Measurements from ENCODE around the gene RAB34.
"Not testable (repeated sequence)": the region's sequence is repeated elsewhere in the genome, so short reads cannot be mapped to it uniquely, and the experiment has no call there.

Gene RAB34

DNA sequence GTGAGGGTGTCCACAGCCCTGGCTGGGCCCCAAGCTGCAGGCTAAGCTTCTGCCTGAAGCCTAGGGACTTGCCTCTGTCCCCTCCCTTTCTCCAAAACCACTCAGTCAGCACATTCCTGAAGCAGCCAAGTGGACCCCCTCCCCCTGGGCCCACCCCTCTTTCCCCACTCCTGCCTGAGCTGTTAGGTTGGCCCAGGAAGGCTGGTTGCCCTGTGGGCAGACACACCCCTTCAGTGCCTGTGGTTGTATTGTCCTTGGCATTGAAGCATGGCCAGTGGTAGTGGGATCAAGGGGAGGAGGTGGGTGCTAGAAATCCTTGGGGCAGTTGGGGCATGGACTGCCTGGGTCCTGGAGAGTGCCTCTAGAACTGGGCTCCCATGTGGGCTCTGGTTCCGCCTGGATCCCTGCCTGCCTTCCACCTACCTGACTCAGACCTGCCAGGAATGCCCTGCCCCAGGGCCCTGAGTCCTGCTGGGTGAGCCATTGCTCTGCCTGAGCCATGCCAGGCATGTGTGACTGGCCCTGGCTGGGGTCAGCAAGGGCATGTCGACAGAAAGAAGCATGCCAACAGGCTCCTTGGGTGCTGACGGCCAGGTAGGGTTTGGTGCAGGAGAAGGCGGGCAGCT is 28.2 kb upstream of the RAB34 start:
- no peak for DNase-seq (ENCODE audit: low read depth)

DNA sequence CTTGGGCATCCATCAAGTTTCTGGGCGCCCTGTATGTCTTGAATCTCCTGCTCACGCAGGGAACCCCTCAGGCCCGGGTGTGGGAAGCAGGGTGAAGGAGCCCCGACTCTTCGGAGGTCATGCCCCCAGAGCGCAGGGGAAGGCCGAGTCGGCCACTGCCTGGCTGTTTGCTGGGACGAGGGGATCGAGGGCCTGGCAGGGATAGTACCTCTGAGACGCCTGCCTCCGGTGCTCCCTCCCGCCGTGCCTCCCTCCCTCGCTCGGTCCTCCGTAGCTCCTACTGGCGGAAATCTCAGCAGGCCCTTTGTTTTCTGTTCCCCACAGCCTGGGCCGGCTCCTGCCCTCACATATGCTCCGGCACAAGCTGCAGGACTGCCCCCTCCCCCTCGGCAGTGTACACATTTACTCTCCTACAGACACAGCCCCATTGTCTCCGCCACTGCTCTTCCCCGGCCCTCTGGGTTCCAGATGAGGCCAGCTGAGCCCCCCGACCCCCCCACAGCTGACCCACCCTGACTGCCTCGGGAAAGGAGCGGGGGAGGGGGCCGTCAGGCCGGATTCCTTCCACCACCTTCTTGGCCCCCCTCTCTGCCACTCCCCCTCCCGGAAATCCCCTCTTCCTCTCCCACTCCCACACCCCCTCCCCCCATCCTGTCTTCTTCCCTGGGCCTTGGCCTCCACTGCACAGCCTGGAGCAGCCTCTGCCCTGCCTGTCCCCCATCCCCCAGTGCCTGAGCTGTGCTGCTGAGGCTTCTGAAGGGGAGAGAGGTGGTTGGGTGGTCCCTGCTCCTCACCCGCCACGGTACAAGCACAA is 27.5 kb upstream of the RAB34 start:
- no peak for DNase-seq (ENCODE audit: low read depth)

DNA sequence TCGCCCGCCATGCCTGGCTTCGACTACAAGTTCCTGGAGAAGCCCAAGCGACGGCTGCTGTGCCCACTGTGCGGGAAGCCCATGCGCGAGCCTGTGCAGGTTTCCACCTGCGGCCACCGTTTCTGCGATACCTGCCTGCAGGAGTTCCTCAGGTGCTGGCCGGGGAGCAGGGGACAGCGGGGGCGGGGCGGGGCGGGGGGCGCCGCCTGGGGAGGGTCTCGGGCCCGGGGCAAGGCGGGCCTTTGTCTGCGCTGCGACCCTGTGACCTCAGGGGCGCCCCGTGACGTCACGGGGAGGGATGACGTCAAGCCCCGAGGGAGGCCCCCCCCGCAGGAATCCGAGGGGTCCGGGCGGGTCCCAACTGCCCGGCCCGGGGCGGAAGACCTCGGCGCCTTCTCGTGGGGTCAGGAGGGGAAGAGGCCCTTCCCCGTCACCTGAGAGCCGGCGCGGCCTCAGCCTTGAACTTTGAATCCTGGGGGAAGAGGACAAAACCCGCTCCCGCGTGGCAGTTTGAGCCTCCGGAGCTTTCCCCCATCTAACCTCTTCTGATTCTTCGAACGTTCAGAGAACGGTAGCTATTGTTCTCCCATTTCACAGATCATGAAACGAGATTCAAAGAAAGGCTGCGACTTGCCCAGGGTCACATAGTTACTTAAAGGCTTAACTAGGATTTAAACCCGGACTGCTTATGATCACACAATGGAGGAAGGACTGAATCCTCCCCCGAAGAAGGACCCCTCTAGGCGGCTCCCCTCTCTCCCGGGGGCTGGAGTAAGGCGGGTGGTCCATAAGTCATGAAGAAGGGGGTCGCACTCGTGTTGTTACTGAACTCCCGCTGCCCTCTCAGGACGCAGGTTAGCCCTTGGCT is 26.7 kb upstream of the RAB34 start:
- peak; percentile 62 for DNase-seq (ENCODE audit: low read depth)

DNA sequence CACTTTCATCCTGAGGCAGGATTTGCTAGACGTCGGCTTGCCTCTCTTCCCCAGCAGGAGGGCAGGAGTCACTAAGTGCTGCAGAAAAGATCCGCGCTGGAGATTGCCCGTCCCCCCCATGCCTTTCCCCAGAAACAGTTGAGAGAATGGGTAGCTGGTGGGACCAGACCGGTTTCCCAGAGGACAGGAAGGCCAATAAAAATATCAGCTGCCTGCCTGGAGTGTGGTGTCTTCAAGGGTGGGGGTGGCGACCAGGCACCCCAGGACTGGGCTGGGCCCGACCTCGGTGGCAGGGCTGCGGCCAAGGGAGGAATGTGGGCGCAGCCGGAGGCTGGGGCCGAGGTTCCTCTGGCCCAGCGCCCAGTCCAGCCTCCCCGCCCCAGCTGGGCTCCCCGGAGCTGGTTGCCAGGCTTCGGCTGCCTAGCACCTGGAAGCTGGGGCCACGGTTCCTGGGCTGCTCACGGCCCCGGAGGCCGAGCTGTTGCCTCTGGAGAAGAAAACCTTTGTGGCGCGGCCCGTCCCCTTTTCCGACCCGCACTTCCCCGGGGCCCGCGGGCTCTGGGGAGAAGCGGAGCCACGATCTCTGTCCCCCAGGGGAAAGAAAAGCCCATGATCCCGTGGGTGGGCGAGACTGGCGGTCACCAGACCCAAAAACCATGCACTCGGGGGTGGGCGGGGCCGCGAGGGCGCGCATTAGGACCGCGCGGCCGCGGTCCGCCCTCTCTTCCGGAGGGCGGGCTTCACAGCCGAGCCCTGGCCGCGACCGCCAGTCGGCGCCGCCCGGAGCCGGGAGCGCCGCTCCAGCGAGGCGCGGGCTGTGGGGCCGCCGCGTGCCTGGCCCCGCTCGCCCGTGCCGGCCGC is 25.8 kb upstream of the RAB34 start, which contains the start of gene TRAF4:
Gene TRAF4 (plus strand): TSS at position 769 of the 861 bp plus-strand sequence. CDS start 102 bp downstream, outside the sequence.
- DNase-seq (ENCODE audit: low read depth) = peak; percentile 70

DNA sequence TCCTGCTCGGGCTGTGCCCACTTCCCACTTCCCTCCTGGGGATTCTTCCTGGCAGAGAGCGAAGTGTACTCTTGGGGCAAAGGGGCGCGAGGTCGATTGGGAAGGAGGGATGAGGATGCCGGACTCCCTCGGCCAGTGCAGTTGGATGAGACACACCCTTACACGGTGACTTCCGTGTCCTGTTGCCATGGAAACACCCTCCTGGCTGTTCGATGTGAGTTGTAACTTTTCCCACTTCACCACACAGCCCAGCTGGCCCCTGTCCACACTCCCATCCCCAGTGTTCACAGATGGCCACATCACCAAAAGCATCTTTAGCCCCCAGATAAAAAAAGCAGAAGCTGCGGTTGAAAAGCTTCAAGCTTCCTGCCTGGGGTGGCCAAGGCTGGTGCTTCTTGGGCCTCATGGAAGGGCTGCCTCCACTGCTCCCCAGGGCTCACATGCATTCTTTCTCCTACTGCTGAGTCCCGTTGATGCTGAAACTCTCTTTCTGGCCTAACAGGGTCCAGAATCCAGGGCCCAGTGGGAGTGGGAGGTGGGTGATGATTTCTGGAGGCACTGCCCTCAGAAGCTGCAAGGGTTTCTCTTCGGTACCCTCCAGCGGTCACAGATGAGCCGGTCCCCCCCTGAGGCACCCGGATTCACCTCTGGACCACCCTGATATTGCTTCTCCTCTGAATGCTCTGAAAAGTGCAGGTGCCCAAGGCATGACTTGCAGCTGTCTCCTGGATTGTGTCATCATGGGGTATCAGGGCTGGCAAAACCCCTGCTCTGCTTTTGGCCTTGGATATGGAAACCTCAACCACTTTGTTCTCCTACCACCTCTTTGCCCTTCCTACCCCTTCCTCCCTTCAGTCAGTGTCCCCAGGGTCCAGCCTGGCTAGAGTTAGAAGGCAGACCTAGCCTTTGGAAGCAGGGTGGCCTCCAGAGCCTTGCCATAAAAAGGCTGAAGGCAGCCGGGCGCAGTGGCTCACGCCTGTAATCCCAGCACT is 24.0 kb upstream of the RAB34 start:
- DNase-seq (ENCODE audit: low read depth) = no peak

DNA sequence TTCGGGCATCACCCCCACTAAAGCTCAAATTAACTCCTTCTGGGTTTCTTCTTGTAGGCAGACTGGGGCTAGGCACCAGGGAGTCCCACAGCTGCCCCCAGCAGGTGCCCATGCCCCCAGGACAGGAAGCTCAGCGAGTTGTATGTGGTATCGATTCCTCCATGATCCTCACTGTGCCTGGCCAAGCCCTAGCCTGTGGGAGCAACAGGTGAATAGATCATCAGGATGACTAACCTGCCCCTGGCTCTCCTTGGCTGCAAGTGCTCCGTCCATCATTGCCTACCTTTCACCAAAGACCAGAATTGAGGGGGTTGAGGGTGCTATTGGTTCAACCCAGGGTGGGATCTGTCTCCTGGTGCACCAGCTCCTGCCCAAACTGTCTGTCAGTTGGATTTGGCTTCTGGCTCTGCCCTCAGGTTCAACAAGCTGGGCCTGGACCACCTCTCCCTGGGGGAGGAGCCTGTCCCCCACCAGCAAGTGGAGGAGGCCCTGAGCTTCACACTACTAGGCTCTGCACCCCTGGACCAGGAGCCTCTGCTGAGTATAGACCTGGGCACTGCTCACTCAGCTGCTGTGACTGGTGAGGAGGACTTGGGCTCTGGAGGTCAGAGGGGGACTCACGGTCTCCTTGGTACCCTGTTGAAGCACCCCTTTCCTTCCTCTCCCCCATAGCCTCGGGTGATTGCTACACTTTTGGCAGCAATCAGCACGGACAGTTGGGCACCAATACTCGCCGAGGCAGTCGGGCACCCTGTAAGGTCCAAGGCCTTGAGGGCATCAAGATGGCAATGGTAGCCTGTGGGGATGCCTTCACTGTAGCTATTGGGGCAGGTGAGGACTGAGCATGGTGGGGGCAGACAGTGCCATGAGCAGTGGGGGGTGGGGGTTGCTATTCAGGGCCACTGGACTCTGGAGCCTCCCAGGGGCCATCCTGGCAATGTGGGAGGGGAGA is 23.0 kb upstream of the RAB34 start:
- no peak for DNase-seq (ENCODE audit: low read depth)

DNA sequence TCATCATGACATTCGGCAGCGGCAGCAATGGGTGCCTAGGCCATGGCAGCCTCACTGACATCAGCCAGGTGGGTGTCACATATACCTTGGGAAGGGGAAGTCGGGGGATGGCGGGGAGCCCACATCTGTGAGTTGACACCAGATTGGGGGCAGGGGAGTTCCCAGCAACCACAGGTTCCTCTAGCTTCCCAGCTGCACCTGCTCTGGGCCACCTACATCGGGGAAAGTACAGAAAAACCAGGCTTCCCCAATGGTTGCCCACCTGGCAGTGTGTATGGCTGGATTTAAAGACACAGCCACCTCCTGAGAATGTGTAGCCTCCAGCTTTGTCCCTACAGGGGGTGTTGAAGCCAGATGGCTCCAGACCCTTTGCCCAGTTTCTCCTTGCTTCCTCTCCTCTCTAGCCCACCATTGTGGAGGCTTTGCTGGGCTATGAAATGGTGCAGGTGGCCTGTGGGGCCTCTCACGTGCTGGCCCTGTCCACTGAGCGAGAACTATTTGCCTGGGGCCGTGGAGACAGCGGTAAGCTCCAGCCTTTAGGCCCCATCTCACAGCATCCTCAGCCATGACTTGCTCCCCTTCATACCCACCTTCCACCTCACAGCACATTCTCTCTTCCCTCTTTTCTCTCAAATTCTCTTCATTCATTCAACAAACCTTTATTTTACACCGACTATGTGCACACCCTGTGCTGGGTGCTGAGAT is 21.2 kb upstream of the RAB34 start:
- no peak for DNase-seq (ENCODE audit: low read depth)

DNA sequence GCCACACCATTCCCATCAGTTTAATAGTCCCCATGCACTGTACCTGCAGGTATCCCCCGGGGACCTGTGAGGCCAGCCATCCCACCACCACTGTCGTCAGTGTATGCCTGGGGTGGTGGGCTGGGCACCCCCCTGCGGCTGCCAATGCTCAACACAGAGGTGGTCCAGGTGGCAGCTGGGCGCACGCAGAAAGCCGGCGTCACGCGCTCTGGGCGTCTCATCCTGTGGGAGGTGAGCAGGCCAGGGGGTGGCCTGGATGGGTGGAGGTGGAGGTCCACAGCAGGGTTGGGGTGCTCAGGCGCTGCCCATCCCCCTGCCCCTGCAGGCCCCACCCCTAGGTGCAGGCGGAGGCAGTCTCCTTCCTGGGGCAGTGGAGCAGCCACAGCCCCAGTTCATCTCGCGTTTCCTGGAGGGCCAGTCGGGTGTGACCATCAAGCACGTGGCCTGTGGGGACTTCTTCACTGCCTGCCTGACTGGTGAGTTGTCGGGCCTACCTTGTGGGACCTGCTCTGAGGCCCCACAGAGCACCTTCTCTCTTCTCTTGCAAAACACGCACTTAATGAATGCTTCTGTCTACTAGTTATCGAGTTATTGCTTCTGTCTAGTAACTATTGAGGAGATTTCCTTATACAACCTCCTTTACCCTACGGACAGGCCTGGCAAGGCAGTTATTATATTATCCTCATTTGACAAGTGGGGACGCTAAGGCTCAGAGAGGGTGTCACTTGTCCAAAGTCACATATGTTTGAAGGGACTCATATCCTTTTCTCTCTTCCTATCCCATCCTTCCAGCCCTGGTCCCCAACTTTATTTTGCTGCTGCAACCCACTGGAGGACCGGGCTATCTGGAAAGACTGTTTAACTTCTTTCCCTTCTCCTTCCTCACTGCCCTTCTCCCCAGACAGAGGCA is 20.4 kb upstream of the RAB34 start:
- no peak for DNase-seq (ENCODE audit: low read depth)

DNA sequence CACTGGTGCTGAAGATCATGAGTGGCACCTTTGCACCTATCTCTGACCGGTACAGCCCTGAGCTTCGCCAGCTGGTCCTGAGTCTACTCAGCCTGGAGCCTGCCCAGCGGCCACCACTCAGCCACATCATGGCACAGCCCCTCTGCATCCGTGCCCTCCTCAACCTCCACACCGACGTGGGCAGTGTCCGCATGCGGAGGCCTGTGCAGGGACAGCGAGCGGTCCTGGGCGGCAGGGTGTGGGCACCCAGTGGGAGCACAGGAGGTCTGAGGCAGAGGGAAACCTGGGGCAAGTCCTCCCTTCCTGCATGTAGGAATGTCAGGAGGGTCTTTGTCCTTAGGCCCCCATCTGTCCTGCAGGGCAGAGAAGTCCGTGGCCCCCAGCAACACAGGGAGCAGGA is 19.6 kb upstream of the RAB34 start:
- DNase-seq (ENCODE audit: low read depth) = no peak

DNA sequence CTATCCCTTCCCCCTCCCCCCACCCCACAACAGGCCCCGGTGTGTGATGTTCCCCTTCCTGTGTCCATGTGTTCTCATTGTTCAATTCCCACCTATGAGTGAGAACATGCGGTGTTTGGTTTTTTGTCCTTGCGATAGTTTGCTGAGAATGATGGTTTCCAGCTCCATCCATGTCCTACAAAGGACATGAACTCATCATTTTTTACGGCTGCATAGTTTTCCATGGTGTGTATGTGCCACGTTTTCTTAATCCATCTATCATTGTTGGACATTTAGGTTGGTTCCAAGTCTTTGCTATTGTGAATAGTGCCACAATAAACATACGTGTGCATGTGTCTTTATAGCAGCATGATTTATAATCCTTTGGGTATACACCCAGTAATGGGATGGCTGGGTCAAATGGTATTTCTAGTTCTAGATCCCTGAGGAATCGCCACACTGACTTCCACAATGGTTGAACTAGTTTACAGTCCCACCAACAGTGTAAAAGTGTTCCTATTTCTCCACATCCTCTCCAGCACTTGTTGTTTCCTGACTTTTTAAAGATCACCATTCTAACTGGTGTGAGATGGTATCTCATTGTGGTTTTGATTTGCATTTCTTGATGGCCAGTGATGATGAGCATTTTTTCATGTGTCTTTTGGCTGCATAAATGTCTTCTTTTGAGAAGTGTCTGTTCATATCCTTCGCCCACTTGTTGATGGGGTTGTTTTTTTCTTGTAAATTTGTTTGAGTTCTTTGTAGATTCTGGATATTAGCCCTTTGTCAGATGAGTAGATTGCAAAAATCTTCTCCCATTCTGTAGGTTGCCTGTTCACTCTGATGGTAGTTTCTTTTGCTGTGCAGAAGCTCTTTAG is 18.5 kb upstream of the RAB34 start:
- DNase-seq (ENCODE audit: low read depth) = not testable (repeated sequence)

DNA sequence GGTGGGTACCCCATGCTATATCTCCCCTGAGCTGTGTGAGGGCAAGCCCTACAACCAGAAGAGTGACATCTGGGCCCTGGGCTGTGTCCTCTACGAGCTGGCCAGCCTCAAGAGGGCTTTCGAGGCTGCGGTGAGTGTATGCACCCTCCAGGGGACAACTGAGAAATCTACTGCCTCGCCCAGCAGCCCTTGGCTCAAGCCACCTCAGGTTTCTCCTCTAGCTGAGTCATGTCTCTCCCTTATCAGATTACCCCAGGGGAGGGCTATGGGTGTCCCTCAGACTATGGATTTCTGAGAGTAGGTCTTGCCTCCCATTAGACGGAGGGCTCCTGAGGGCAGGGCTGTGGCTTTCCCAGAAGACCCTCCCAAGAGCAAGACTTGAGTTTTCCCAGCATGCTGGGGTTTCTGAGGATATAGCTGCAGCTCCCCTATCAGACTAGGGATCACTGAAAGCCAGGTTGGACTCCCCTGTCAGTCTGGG is 17.6 kb upstream of the RAB34 start:
- DNase-seq (ENCODE audit: low read depth) = no peak

DNA sequence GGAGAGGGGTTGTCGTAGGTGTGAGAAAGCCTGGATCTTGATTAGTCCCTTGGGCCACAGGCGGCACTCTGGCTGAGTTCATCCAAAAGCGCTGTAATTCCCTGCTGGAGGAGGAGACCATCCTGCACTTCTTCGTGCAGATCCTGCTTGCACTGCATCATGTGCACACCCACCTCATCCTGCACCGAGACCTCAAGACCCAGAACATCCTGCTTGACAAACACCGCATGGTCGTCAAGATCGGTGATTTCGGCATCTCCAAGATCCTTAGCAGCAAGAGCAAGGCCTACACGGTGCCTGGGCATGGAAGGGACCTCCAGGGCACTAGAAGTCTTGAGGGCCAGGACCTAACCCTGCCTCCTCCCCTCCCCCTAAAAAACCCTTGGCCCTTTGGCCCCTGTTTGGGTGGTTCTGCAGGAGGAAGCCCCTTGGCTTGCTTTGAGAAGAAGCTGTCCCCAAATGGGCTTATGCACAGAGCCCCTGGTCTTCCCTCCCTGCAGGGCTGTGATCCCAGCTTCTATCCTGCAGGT is 17.1 kb upstream of the RAB34 start:
- DNase-seq (ENCODE audit: low read depth) = no peak

DNA sequence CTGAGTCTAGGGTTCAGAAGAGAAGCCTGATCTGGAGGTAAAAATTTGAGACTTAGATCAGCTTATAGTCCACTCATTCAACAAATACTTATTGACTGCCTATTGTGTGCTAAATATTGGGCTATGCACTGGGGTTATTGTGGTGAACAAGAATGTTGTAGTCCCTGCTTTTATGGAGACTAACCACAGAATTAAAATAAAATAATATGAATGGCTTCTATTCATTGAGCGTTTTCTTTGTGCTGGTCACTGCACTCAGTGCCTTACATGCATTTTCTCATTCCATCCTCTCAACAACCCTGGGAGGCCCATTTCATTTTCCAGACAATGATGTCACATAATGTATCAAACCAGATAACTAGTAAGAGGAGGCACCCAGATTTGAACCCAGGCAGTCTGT is 15.7 kb upstream of the RAB34 start:
- no peak for DNase-seq (ENCODE audit: low read depth)

DNA sequence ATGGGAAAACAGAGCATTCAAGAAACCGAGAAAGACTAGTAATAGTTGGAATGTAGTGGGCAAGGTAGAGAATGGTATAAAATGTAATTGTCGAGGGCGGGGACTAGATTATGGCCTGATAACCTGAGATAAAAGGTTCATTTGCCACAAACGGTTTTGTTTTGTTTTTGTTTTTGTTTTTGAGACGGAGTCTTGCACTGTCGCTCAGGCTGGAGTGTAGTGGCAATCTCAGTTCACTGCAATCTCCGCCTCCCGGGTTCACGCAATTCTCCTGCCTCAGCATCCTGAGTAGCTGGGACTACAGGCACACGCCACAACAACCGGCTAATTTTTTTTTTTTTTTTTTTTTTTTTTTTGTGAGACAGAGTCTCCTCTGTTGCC is 12.3 kb upstream of the RAB34 start:
- DNase-seq (ENCODE audit: low read depth) = no peak

DNA sequence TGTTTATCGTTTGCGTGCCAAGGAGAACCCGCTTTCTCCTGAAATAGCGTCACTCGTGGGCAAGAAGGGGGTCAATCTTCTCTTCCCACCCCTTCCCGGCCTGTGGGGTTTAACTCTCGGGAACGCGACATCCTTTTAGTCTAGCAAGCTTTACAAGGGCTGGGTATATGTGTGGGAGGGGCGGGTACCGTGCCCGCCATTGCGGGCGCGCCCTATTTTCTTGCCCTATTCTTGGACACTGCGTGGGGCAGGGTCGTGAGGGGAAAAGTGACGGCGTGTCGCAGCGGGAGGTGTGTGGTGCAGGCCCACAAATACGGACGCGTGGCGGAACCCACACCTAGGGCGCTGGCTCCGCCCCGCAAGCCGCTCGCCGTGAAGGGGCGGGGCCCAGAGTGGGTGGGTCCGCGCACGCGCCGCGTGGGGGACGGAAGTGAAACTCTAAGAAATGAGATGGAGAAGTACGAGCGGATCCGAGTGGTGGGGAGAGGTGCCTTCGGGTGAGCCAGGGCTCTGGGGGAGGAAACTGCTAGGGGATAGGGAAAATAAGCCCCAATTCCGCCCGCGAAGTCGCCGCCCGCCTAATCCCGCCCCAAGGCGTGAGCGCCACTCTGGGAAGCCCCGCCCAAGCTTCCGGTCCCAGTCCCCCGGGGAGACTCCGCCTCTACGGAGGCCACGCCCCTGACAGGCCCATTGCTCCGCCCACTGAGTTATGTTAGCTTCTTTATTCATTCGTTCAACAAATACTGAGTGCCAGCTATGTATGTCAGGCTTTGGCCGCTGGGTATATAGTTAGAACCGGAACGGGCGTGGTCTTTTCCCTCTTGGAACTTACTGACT is 10.9 kb upstream of the RAB34 start, which contains the start of gene NEK8:
Gene NEK8 (plus strand): TSS at position 425 of the 837 bp plus-strand sequence. CDS start 26 bp downstream, at position 451.
- peak; percentile 97 for DNase-seq (ENCODE audit: low read depth)
